Small intestine (tissue), 7 donors: ENCODE data around the gene GOLIM4. TPM values are rescaled to one million over a fixed set of nuclear protein-coding genes. Genes with fewer than 3 reads are reported as not detected.
A peak's percentile ranks its signal among the peaks of the same experiment; 100 is the strongest.

ENCODE experiments used
- DNase-seq, 2 donors: peaks; one replicate each; pipeline versions ENCODE4 v3.0.0 to v3.0.0-alpha.2; 2013
- FAIRE-seq: peaks from 2 replicates; lab custom pipeline; 2012; peaks lifted over from hg19 to GRCh38; lab: Jason Lieb, UNC
- H3K27ac ChIP-seq, 3 donors: one replicate each; pipeline ENCODE4 v1.5.1; 2013; ENCODE audit warnings: low read length in 2 of 3, mild to moderate bottlenecking in 2 of 3, control low read depth in 1 of 3, inconsistent platforms in 1 of 3, low read depth in 1 of 3, moderate library complexity in 1 of 3
- H3K27me3 ChIP-seq, 3 donors: one replicate each; pipeline ENCODE4 v1.6.1; 2013; ENCODE audit warnings: low read length in 3 of 3, inconsistent platforms in 1 of 3; ENCODE audit not compliant: control insufficient read depth in 3 of 3, insufficient read depth in 3 of 3
- H3K36me3 ChIP-seq, 3 donors: one replicate each; pipeline ENCODE4 v1.6.1; 2013; ENCODE audit warnings: low read length in 3 of 3, inconsistent platforms in 1 of 3, low read depth in 1 of 3, mild to moderate bottlenecking in 1 of 3, moderate library complexity in 1 of 3; ENCODE audit not compliant: control insufficient read depth in 3 of 3, insufficient read depth in 2 of 3
- H3K4me1 ChIP-seq, 3 donors: one replicate each; pipeline ENCODE4 v1.6.1; 2013; ENCODE audit warnings: low read length in 2 of 3, inconsistent platforms in 1 of 3, low read depth in 1 of 3, mild to moderate bottlenecking in 1 of 3, moderate library complexity in 1 of 3; ENCODE audit not compliant: control insufficient read depth in 3 of 3, insufficient read depth in 2 of 3
- H3K4me3 ChIP-seq, 3 donors: one replicate each; pipeline ENCODE4 v1.5.1; 2013; ENCODE audit warnings: low read length in 3 of 3, control low read depth in 1 of 3, inconsistent platforms in 1 of 3, low read depth in 1 of 3, mild to moderate bottlenecking in 1 of 3, moderate library complexity in 1 of 3
- H3K9me3 ChIP-seq, 2 donors: one replicate each; pipeline ENCODE4 v1.6.1; 2013; ENCODE audit warnings: low read depth in 1 of 2, low read length in 1 of 2; ENCODE audit not compliant: control insufficient read depth in 2 of 2, insufficient read depth in 1 of 2
- WGBS, 3 donors: extraction: QIAGEN DNeasy Blood & Tissue Kit; methylation state at CpG; one replicate each; pipeline ENCODE4 v1.1.7; 2013; 5-methylcytosine and 5-hydroxymethylcytosine counted together
- polyA plus RNA-seq, 4 donors: library from polyadenylated mRNA; stranded (reverse) in 3 of 4; unstranded in 1 of 4; fragments of 200-250 nt in 3 of 4; fragments of 120-200 nt in 1 of 4; gene quantifications; one replicate each; pipeline versions ENCODE4 v1.2.1 to v1.2.3, GENCODE V29; 2013
- donor health status: healthy with polysubstance abuse.
- donor health status: control.
- donor health status: control.
- donor health status: Bipolar disorder and iron deficiency.
- donor health status: healthy.

Gene GOLIM4
- polyA plus RNA-seq, 4 donors, result 23.2 to 130 (median 45.9) TPM

- DNase-seq, result no peak
- H3K9me3 ChIP-seq, result no peaks in the 10 kb centered on the region
- peak overlapping the region in 2 of 3 donors; percentile 97 to 98 for H3K4me3 ChIP-seq
- no peak for FAIRE-seq
- H3K4me1 ChIP-seq, result peaks cover 2 to 22% (median 6%) of the 10 kb centered on the region in 3 donors
- H3K27me3 ChIP-seq, result no peaks in the 10 kb centered on the region
- WGBS, 3 donors, result 19 to 44% (median 31%) methylated on average over 3 of the region's 3 CpGs
- H3K36me3 ChIP-seq, result no peaks in the 10 kb centered on the region
- peak overlapping the region in 2 of 3 donors; percentile 30 to 96 for H3K27ac ChIP-seq
Observed at GRCh38 chr3:168093790-168094189, 1.9 kb downstream of the GOLIM4 start.

GRCh38 chr3:168093229-168093628, 2.5 kb downstream of the GOLIM4 start:
- Histone ChIP-seq H3K36me3 (no peaks in the 10 kb centered on the region), H3K27me3 (no peaks in the 10 kb centered on the region), H3K4me1 (peaks cover 5 to 28% (median 6%) of the 10 kb centered on the region in 3 donors), H3K4me3 (peak overlapping the region; percentile 41 to 98 (median 97)), H3K9me3 (no peaks in the 10 kb centered on the region), H3K27ac (peak overlapping the region in 2 of 3 donors; percentile 27 to 69)
- 16 to 50% (median 32%) methylated on average over 2 of the region's 2 CpGs for WGBS, 3 donors
- FAIRE-seq (no peak), DNase-seq (no peak)

- Histone ChIP-seq H3K36me3 (no peaks in the 10 kb centered on the region), H3K4me3 (peak overlapping the region in 2 of 3 donors; percentile 1 to 2), H3K27me3 (no peaks in the 10 kb centered on the region), H3K4me1 (peaks cover 5 to 32% (median 6%) of the 10 kb centered on the region in 3 donors), H3K27ac (peak overlapping the region in 2 of 3 donors; percentile 22 to 69), H3K9me3 (no peaks in the 10 kb centered on the region)
- DNase-seq (peak; percentile 49 to 77), FAIRE-seq (no peak)
Observed at GRCh38 chr3:168091941-168092340, 3.8 kb downstream of the GOLIM4 start.

- peak; percentile 36 for FAIRE-seq
Observed at GRCh38 chr3:168091302-168091858, 4.3 kb downstream of the GOLIM4 start.

GRCh38 chr3:168090306-168091085, 5.2 kb downstream of the GOLIM4 start:
- DNase-seq (no peak), FAIRE-seq (no peak)
- Histone ChIP-seq H3K27ac (peak overlapping the region in 1 of 3 donors; percentile 69), H3K9me3 (no peaks in the 10 kb centered on the region), H3K27me3 (no peaks in the 10 kb centered on the region), H3K36me3 (no peaks in the 10 kb centered on the region), H3K4me1 (peaks cover 9 to 32% (median 12%) of the 10 kb centered on the region in 3 donors), H3K4me3 (no peak overlapping the region)
- 45 to 68% (median 60%) methylated on average over 6 of the region's 6 CpGs for WGBS, 3 donors

More at GRCh38 chr3:168091302-168091858, 4.3 kb downstream of the GOLIM4 start:
- no peaks in the 10 kb centered on the region for H3K36me3 ChIP-seq
- H3K4me1 ChIP-seq, result peaks cover 9 to 32% (median 9%) of the 10 kb centered on the region in 3 donors
- peak overlapping the region in 2 of 3 donors; percentile 22 to 69 for H3K27ac ChIP-seq
- H3K27me3 ChIP-seq, result no peaks in the 10 kb centered on the region
- peak; percentile 76 to 93 for DNase-seq
- H3K9me3 ChIP-seq, result no peaks in the 10 kb centered on the region
- peak overlapping the region in 1 of 3 donors; percentile 2 for H3K4me3 ChIP-seq
- WGBS, 3 donors, result 11 to 60% (median 34%) methylated on average over 3 of the region's 3 CpGs

GRCh38 chr3:168089179-168089771, 6.4 kb downstream of the GOLIM4 start:
- Histone ChIP-seq H3K4me3 (no peak overlapping the region), H3K27me3 (no peaks in the 10 kb centered on the region), H3K27ac (no peak overlapping the region), H3K9me3 (no peaks in the 10 kb centered on the region), H3K36me3 (no peaks in the 10 kb centered on the region), H3K4me1 (peaks cover 9 to 35% (median 15%) of the 10 kb centered on the region in 3 donors)
- DNase-seq (no peak), FAIRE-seq (no peak)
- 55 to 81% (median 75%) methylated on average over 4 of the region's 4 CpGs for WGBS, 3 donors

- peak; percentile 45 to 47 for DNase-seq
- H3K4me1 ChIP-seq, result peaks cover 9 to 38% (median 14%) of the 10 kb centered on the region in 3 donors
- H3K36me3 ChIP-seq, result no peaks in the 10 kb centered on the region
- H3K9me3 ChIP-seq, result no peaks in the 10 kb centered on the region
- H3K4me3 ChIP-seq, result no peak overlapping the region
- WGBS, 3 donors, result 38 to 46% (median 39%) methylated on average over 3 of the region's 3 CpGs
- no peak for FAIRE-seq
- no peaks in the 10 kb centered on the region for H3K27me3 ChIP-seq
- H3K27ac ChIP-seq, result peak overlapping the region in 2 of 3 donors; percentile 30 to 40
Observed at GRCh38 chr3:168088106-168088720, 7.5 kb downstream of the GOLIM4 start.

- FAIRE-seq, result no peak
- no peaks in the 10 kb centered on the region for H3K27me3 ChIP-seq
- H3K4me3 ChIP-seq, result no peak overlapping the region
- no peaks in the 10 kb centered on the region for H3K36me3 ChIP-seq
- WGBS, 3 donors, result 62 to 78% (median 73%) methylated on average over 2 of the region's 2 CpGs
- H3K9me3 ChIP-seq, result no peaks in the 10 kb centered on the region
- H3K4me1 ChIP-seq, result peaks cover 8 to 37% (median 13%) of the 10 kb centered on the region in 3 donors
- DNase-seq, result no peak
- H3K27ac ChIP-seq, result no peak overlapping the region
Observed at GRCh38 chr3:168087539-168087938, 8.2 kb downstream of the GOLIM4 start.
